ENCODE measurements around the gene EIF1AD.

Gene EIF1AD

GRCh38 chr11:66004186-66004585 is 2.2 kb upstream of the EIF1AD start:
- Histone ChIP-seq H3K4me3 (replicated peaks; ENCODE audit: low read depth, low read length) (no peak overlapping the region), H3K36me3 (ENCODE audit: control insufficient read depth, insufficient read depth, low read length) (peaks cover 18% of the 10 kb centered on the region), H3K27me3 (replicated peaks; ENCODE audit: control insufficient read depth, insufficient read depth, low read length) (no peaks in the 10 kb centered on the region)
- no peak for DNase-seq (ENCODE audit: extremely low read depth, insufficient read length)
- TF ChIP-seq CTCF (IDR thresholded peaks at IDR 0.05; ENCODE audit: insufficient read depth, low read length, poor library complexity, severe bottlenecking) = no peak

- TF ChIP-seq CTCF (IDR thresholded peaks at IDR 0.05; ENCODE audit: insufficient read depth, low read length, poor library complexity, severe bottlenecking) = no peak
- Histone ChIP-seq H3K27me3 (replicated peaks; ENCODE audit: control insufficient read depth, insufficient read depth, low read length) (no peaks in the 10 kb centered on the region), H3K4me3 (replicated peaks; ENCODE audit: low read depth, low read length) (peak overlapping the region; percentile 96), H3K36me3 (ENCODE audit: control insufficient read depth, insufficient read depth, low read length) (peaks cover 24% of the 10 kb centered on the region)
- DNase-seq (ENCODE audit: extremely low read depth, insufficient read length) = no peak
These were observed 1.3 kb upstream of the EIF1AD start for GRCh38 chr11:66003291-66003690.

GRCh38 chr11:66002648-66003225 is 780 bp upstream of the EIF1AD start:
- H3K4me3 ChIP-seq (replicated peaks; ENCODE audit: low read depth, low read length) = peak overlapping the region; percentile 96
- peak; percentile 19 for TF ChIP-seq CTCF (IDR thresholded peaks at IDR 0.05; ENCODE audit: insufficient read depth, low read length, poor library complexity, severe bottlenecking)
- DNase-seq (ENCODE audit: extremely low read depth, insufficient read length) = no peak
- no peaks in the 10 kb centered on the region for H3K27me3 ChIP-seq (replicated peaks; ENCODE audit: control insufficient read depth, insufficient read depth, low read length)
- peaks cover 28% of the 10 kb centered on the region for H3K36me3 ChIP-seq (ENCODE audit: control insufficient read depth, insufficient read depth, low read length)

- peaks cover 25% of the 10 kb centered on the region for H3K36me3 ChIP-seq (ENCODE audit: control insufficient read depth, insufficient read depth, low read length)
- DNase-seq (ENCODE audit: extremely low read depth, insufficient read length) = no peak
- H3K27me3 ChIP-seq (replicated peaks; ENCODE audit: control insufficient read depth, insufficient read depth, low read length) = no peaks in the 10 kb centered on the region
- no peak for TF ChIP-seq CTCF (IDR thresholded peaks at IDR 0.05; ENCODE audit: insufficient read depth, low read length, poor library complexity, severe bottlenecking)
- no peak overlapping the region for H3K4me3 ChIP-seq (replicated peaks; ENCODE audit: low read depth, low read length)
These were observed 4.7 kb downstream of the EIF1AD start for GRCh38 chr11:65997286-65997685.

- Histone ChIP-seq H3K27me3 (replicated peaks; ENCODE audit: control insufficient read depth, insufficient read depth, low read length) (no peaks in the 10 kb centered on the region), H3K36me3 (ENCODE audit: control insufficient read depth, insufficient read depth, low read length) (no peaks in the 10 kb centered on the region; the same call in 1 of the 2 replicates), H3K4me3 (replicated peaks; ENCODE audit: low read depth, low read length) (no peak overlapping the region)
- DNase-seq (ENCODE audit: extremely low read depth, insufficient read length) = no peak
- no peak for TF ChIP-seq CTCF (IDR thresholded peaks at IDR 0.05; ENCODE audit: insufficient read depth, low read length, poor library complexity, severe bottlenecking)
These were observed 9.9 kb downstream of the EIF1AD start for GRCh38 chr11:65992056-65992455.
